ENCODE results near the gene AQP2.

AQP2 gene

DNA sequence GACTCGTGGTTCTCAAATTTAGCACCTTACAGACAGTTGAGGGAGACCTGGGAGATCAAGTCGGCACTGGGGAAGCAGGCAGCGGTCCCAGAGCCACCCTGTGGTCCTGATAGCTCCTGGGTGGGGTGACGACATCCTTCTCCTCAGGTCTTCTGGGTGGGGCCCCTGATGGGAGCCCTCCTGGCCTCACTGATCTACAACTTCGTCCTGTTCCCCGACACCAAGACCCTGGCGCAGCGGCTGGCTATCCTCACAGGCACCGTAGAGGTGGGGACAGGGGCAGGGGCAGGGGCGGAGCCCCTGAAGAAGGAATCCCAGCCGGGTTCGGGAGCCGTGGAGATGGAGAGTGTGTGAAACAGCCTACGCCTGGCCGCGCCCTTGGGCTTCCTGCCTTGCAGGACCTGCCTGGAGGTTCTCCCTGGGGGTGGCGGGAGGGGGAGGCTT, 24.8 kb downstream of the AQP2 start:
- TF ChIP-seq ZNF660 (tag by site-specific recombination; IDR thresholded peaks at IDR 0.05) (no peak), ZNF785 (tag by site-specific recombination; IDR thresholded peaks at IDR 0.05) (no peak), ZNF221 (tag by site-specific recombination; IDR thresholded peaks at IDR 0.05; ENCODE audit: borderline replicate concordance) (no peak), ZFP41 (tag by site-specific recombination; IDR thresholded peaks at IDR 0.05; ENCODE audit: borderline replicate concordance) (no peak), ZNF664 (tag by site-specific recombination; IDR thresholded peaks at IDR 0.05) (no peak), ZNF48 (tag by site-specific recombination; IDR thresholded peaks at IDR 0.05) (no peak), RBAK (tag by site-specific recombination; IDR thresholded peaks at IDR 0.05) (no peak), OSR2 (tag by site-specific recombination; IDR thresholded peaks at IDR 0.05) (no peak), ZNF174 (tag by site-specific recombination; IDR thresholded peaks at IDR 0.05) (no peak), ZNF184 (tag by site-specific recombination; IDR thresholded peaks at IDR 0.05) (no peak), ZBTB17 (tag by site-specific recombination; IDR thresholded peaks at IDR 0.05) (no peak)
- TF ChIP-seq, protein P1, sequence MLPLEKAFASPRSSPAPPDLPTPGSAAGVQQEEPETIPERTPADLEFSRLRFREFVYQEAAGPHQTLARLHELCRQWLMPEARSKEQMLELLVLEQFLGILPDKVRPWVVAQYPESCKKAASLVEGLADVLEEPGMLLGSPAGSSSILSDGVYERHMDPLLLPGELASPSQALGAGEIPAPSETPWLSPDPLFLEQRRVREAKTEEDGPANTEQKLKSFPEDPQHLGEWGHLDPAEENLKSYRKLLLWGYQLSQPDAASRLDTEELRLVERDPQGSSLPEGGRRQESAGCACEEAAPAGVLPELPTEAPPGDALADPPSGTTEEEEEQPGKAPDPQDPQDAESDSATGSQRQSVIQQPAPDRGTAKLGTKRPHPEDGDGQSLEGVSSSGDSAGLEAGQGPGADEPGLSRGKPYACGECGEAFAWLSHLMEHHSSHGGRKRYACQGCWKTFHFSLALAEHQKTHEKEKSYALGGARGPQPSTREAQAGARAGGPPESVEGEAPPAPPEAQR (tag by site-specific recombination; IDR thresholded peaks at IDR 0.05), result no peak
- TF ChIP-seq, protein P2, sequence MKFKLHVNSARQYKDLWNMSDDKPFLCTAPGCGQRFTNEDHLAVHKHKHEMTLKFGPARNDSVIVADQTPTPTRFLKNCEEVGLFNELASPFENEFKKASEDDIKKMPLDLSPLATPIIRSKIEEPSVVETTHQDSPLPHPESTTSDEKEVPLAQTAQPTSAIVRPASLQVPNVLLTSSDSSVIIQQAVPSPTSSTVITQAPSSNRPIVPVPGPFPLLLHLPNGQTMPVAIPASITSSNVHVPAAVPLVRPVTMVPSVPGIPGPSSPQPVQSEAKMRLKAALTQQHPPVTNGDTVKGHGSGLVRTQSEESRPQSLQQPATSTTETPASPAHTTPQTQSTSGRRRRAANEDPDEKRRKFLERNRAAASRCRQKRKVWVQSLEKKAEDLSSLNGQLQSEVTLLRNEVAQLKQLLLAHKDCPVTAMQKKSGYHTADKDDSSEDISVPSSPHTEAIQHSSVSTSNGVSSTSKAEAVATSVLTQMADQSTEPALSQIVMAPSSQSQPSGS (tag by site-specific recombination; IDR thresholded peaks at IDR 0.05; ENCODE audit: low read depth), result no peak
- TF ChIP-seq, protein P3, sequence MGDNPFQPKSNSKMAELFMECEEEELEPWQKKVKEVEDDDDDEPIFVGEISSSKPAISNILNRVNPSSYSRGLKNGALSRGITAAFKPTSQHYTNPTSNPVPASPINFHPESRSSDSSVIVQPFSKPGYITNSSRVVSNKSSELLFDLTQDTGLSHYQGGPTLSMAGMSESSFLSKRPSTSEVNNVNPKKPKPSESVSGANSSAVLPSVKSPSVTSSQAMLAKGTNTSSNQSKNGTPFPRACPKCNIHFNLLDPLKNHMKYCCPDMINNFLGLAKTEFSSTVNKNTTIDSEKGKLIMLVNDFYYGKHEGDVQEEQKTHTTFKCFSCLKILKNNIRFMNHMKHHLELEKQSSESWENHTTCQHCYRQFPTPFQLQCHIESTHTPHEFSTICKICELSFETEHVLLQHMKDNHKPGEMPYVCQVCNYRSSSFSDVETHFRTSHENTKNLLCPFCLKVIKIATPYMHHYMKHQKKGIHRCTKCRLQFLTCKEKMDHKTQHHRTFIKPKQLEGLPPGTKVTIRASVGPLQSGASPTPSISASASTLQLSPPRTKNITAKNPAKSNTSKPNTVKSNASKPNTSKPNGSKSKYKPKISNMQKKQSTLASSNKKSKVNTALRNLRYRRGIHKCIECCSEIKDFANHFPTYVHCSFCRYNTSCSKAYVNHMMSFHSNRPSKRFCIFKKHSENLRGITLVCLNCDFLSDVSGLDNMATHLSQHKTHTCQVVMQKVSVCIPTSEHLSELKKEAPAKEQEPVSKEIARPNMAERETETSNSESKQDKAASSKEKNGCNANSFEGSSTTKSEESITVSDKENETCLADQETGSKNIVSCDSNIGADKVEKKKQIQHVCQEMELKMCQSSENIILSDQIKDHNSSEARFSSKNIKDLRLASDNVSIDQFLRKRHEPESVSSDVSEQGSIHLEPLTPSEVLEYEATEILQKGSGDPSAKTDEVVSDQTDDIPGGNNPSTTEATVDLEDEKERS (tag by site-specific recombination; IDR thresholded peaks at IDR 0.05), result no peak
- ChIA-PET CTCF (interaction anchor here (0.6 to 2.8 kb wide), 3 partner anchors 8 to 975 kb away, joined by 3 to 13 read pairs (median 4); no protein-coding TSS in a partner anchor), POLR2A (no interaction called here)
- Histone ChIP-seq H3K9me3 (ENCODE audit: control insufficient read depth, insufficient read depth, low read depth, low read length) (no peaks in the 10 kb centered on the region), H3K4me1 (ENCODE audit: control insufficient read depth, insufficient read depth, low read length) (no peaks in the 10 kb centered on the region), H3K4me3 (ENCODE audit: low read depth, low read length) (no peak overlapping the region), H3K36me3 (ENCODE audit: control insufficient read depth in 2 of 2, insufficient read depth in 1 of 2, low read length in 2 of 2) (peaks cover 0 to 3% of the 10 kb centered on the region in 2 experiments; a peak in 1 of 3 replicates), H3K27ac (ENCODE audit: extremely low read depth, low read depth, low read length) (no peak overlapping the region)

DNA sequence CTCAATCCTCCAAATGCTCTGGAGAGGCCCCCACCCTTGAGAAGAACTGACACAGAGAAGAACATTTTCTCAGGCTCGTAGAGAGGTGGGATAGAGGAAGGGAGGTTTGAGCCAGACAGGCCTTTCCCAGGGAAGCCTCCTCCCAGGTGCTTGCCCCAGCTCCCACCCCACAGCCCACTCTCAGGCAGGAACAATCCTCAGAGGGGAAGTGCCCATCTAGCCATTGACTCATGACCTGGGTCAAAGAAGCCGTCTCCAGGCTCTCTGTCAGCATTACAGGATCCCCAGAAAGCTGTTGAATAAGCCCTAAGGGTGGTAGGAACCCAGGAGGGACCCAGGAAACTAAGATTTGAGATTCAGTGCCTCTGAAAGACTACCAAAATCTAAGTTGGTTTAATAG, 26.0 kb downstream of the AQP2 start:
- Histone ChIP-seq H3K27ac (ENCODE audit: extremely low read depth, low read depth, low read length) (no peak overlapping the region), H3K4me3 (ENCODE audit: low read depth, low read length) (no peak overlapping the region), H3K36me3 (ENCODE audit: control insufficient read depth in 2 of 2, insufficient read depth in 1 of 2, low read length in 2 of 2) (peaks cover 0 to 3% of the 10 kb centered on the region in 2 experiments; a peak in 1 of 3 replicates), H3K4me1 (ENCODE audit: control insufficient read depth, insufficient read depth, low read length) (no peaks in the 10 kb centered on the region), H3K9me3 (ENCODE audit: control insufficient read depth, insufficient read depth, low read depth, low read length) (no peaks in the 10 kb centered on the region)
- TF ChIP-seq ZNF169 (tag by site-specific recombination; IDR thresholded peaks at IDR 0.05) (no peak), ZNF341 (tag by site-specific recombination; IDR thresholded peaks at IDR 0.05; ENCODE audit: low read depth) (no peak), ZNF184 (tag by site-specific recombination; IDR thresholded peaks at IDR 0.05) (no peak), KLF1 (tag by site-specific recombination; IDR thresholded peaks at IDR 0.05) (no peak), HOXA7 (CRISPR knock-in tag; IDR thresholded peaks at IDR 0.05; ENCODE audit: borderline replicate concordance) (no peak), OVOL3 (tag by site-specific recombination; IDR thresholded peaks at IDR 0.05) (no peak), ZNF48 (tag by site-specific recombination; IDR thresholded peaks at IDR 0.05) (no peak)
- TF ChIP-seq, protein P4, sequence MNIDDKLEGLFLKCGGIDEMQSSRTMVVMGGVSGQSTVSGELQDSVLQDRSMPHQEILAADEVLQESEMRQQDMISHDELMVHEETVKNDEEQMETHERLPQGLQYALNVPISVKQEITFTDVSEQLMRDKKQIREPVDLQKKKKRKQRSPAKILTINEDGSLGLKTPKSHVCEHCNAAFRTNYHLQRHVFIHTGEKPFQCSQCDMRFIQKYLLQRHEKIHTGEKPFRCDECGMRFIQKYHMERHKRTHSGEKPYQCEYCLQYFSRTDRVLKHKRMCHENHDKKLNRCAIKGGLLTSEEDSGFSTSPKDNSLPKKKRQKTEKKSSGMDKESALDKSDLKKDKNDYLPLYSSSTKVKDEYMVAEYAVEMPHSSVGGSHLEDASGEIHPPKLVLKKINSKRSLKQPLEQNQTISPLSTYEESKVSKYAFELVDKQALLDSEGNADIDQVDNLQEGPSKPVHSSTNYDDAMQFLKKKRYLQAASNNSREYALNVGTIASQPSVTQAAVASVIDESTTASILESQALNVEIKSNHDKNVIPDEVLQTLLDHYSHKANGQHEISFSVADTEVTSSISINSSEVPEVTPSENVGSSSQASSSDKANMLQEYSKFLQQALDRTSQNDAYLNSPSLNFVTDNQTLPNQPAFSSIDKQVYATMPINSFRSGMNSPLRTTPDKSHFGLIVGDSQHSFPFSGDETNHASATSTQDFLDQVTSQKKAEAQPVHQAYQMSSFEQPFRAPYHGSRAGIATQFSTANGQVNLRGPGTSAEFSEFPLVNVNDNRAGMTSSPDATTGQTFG (tag by site-specific recombination; IDR thresholded peaks at IDR 0.05; ENCODE audit: borderline replicate concordance), result no peak
- ChIA-PET POLR2A (no interaction called here), CTCF (interaction anchor here (1.0 to 2.8 kb wide), 2 partner anchors 10 to 89 kb away, joined by 3 to 13 read pairs; no protein-coding TSS in a partner anchor)
